ENCODE data around the gene ZNRF3.

ZNRF3 gene

DNA sequence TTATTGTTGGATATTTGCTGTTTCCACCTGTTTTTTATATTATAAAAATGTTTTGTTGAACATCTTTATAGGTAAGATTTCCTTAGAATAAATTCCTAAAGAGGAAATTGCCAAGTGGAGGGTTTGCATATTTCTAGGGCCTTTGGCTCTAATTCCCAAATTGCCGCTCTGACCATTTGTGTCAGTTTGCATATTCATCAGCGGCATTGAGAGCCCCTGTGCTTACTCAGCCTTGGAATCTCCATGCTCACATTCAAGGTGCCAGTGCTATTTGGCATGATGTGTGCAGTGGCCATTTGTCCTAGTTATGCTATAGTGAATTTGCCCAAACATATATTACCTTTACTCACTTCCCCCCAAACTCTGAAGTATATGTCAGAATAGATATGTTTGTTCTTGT is 214.9 kb downstream of the ZNRF3 start:
- DNase-seq: no peak

DNA sequence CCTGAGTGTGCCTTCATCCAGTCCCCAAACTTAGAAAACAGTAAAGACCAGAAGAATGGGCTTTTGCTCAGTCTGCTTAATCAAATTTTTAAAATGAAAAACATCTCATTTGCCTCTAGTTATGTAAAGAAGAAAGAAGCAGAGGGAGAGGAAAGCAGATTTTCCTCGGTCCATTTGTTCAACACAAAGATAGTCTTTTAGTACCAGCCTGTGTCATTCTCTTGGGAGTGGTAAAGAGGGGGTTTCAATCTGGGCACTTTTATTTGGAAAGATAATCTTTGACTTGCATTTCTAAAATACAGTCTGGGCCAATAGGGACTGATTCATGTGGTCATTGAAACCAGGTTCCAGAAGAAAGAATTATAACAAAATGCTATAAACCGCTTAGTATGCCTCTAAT is 218.9 kb downstream of the ZNRF3 start:
- DNase-seq: no peak

DNA sequence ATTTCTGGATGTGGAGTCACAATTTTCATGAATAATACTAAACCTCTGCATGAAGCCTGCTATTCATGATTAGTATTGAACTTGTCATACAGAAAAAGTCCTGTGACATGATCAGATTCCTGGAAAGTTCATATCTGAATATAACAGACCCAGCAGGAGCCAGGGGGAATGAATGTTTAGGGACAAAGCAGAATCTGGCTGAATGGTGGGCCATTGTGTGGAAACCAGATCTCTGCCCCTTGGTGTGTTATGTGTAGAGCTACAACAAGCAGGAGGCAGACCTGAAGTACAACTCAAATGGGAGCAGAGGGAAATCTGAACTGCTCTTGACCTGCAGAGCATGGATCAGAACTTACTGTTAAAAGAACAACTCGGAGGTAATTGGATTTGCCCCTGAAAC is 219.7 kb downstream of the ZNRF3 start:
- DNase-seq: no peak

- no peak for DNase-seq
These were observed 222.1 kb downstream of the ZNRF3 start for GRCh38 chr22:29105468-29105867.

DNA sequence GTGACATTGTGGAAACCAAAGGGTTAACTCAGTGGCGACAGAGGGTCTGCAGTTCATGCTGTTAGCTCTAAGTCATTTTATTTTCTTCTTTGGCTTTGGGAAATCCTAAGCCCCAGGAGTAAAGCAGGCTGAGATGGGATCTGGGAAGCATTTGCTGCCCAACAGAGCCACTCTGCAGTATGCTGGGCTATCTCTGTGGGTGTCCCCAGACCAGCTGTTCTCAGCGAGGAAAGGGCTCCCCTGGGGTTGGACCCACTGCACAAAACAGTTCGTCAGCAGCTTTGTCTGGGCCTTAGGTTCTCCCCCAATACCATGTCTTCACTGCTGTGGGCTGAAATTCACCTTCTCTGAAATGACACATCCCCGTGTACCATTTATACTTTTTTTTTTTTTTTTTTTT is 223.5 kb downstream of the ZNRF3 start:
- no peak for DNase-seq
